K562 (cell line): ENCODE data around the gene PPP6R3. TPM values are rescaled to one million over a fixed set of nuclear protein-coding genes. Genes with fewer than 3 reads are reported as not detected.

Experiments used
- ATAC-seq: fragments of 200-7000 bp; cut with Tn5 transposase; 3 replicates; pipeline ENCODE4 v1.9.1; 2020; ENCODE audit warnings: moderate library complexity
- BruUV-seq: library from RNA; stranded (reverse); fragments of 400-500 nt; replicated peaks from 2 replicates; lab custom pipeline; 2021; lab: Mats Ljungman, UMichigan
- CTCF ChIA-PET: fragments of 300-600 bp; formaldehyde crosslinking; extraction: SDS; loops from one replicate; lab custom pipeline; 2021; ENCODE audit warnings: low intra/inter-chr PET ratio; lab: Yijun Ruan, JAX
- POLR2A ChIA-PET: fragments of 300-600, 350-650 bp; sonication (Branson Sonifier 250); formaldehyde crosslinking; extraction: SDS; loops from one replicate; lab custom pipeline; 2021; ENCODE audit warnings: antibody characterized with exemption, inconsistent platforms; lab: Yijun Ruan, JAX
- DNase-seq, 4 experiments: peaks; one replicate each; pipeline versions ENCODE4 v3.0.0 to v3.0.0-alpha.2; 2011 to 2018; ENCODE audit warnings: low spot score in 3 of 4, mixed read lengths in 3 of 4; ENCODE audit errors: extremely low read depth in 1 of 4
- FAIRE-seq: peaks from 2 replicates; lab custom pipeline; 2011; peaks lifted over from hg19 to GRCh38; lab: Jason Lieb, UNC
- H2AFZ ChIP-seq: 2 replicates; pipeline ENCODE4 v1.6.0; 2011; ENCODE audit warnings: low read depth, low read length, control low read depth, inconsistent platforms
- H3K27ac ChIP-seq: fragments of 200-600 bp; 3 replicates; pipeline ENCODE4 v1.8.0; 2011; ENCODE audit warnings: low read depth, mild to moderate bottlenecking, control low read depth, inconsistent platforms, low read length, moderate library complexity, mixed read lengths; ENCODE audit errors: extremely low read depth
- H3K27me3 ChIP-seq, 2 experiments: fragments of 300-600 bp in 1 of 2; 2 replicates in 1 of 2; 3 replicates in 1 of 2; pipeline versions ENCODE4 v1.6.0 to v1.8.0; 2011; ENCODE audit warnings: inconsistent platforms in 2 of 2, low read length in 2 of 2, mild to moderate bottlenecking in 1 of 2, mixed read lengths in 1 of 2, moderate library complexity in 1 of 2; ENCODE audit not compliant: control insufficient read depth in 2 of 2, insufficient read depth in 2 of 2
- H3K36me3 ChIP-seq: fragments of 300-600 bp; 3 replicates; pipeline ENCODE4 v1.8.0; 2011; ENCODE audit warnings: mild to moderate bottlenecking, low read length, inconsistent platforms; ENCODE audit not compliant: control insufficient read depth, insufficient read depth
- H3K4me1 ChIP-seq, 2 experiments: fragments of 200-600 bp in 1 of 2; replicated peaks in 1 of 2; 2 replicates in 1 of 2; 3 replicates in 1 of 2; pipeline versions ENCODE4 v1.5.1 to v1.8.0; 2011; ENCODE audit warnings: inconsistent platforms in 2 of 2, low read length in 2 of 2, mild to moderate bottlenecking in 1 of 2, mixed read lengths in 1 of 2, moderate library complexity in 1 of 2; ENCODE audit not compliant: control insufficient read depth in 2 of 2, insufficient read depth in 2 of 2
- H3K4me2 ChIP-seq: 2 replicates; pipeline ENCODE4 v1.6.1; 2011; ENCODE audit warnings: low read length, control low read depth, inconsistent platforms, mixed read lengths; ENCODE audit not compliant: insufficient read depth
- H3K4me3 ChIP-seq: fragments of 200-600 bp; sonication (generic), shearing (Covaris generic); 2 replicates; pipeline ENCODE4 v1.5.1; 2016; ENCODE audit warnings: control low read depth, inconsistent platforms
- H3K79me2 ChIP-seq: fragments of 200-600 bp; 3 replicates; pipeline ENCODE4 v1.8.0; 2011; ENCODE audit warnings: low read length, inconsistent platforms; ENCODE audit not compliant: control insufficient read depth, insufficient read depth
- H3K9ac ChIP-seq, 2 experiments: 2 replicates each; pipeline versions ENCODE4 v1.6.0 to v1.6.1; 2011; ENCODE audit warnings: low read depth in 2 of 2, low read length in 2 of 2, control low read depth in 1 of 2, inconsistent platforms in 1 of 2, mild to moderate bottlenecking in 1 of 2, mixed read lengths in 1 of 2; ENCODE audit not compliant: insufficient read depth in 1 of 2
- H3K9me1 ChIP-seq: one replicate; pipeline ENCODE4 v1.6.0; 2011; ENCODE audit warnings: inconsistent platforms, mild to moderate bottlenecking, low read length, moderate library complexity; ENCODE audit not compliant: control insufficient read depth, insufficient read depth
- H3K9me3 ChIP-seq: replicated peaks from 2 replicates; pipeline ENCODE4 v1.5.1; 2011; ENCODE audit warnings: low read depth, low read length, inconsistent platforms; ENCODE audit not compliant: control insufficient read depth, insufficient read depth
- H4K20me1 ChIP-seq: replicated peaks from 2 replicates; pipeline ENCODE4 v1.6.1; 2011; ENCODE audit warnings: low read length, inconsistent platforms, mixed read lengths; ENCODE audit not compliant: control insufficient read depth, insufficient read depth
- CCAR2 ChIP-seq: fragments of 200-400 bp; formaldehyde crosslinking; IDR thresholded peaks from 2 replicates; pipeline ENCODE4 v1.6.1; 2017; ENCODE audit warnings: mild to moderate bottlenecking, low read depth, low read length
- ERF ChIP-seq: fragments of 450-650 bp; formaldehyde crosslinking; IDR thresholded peaks from 2 replicates; pipeline ENCODE4 v1.4.0; 2020; ENCODE audit warnings: mild to moderate bottlenecking, mixed read lengths
- MAFK ChIP-seq: IDR thresholded peaks from 2 replicates; pipeline ENCODE4 v1.6.1; 2011; ENCODE audit warnings: low read length, improper control_type of control experiment
- SRF ChIP-seq, 2 experiments: fragments of 250-450, 450-650 bp in 1 of 2; sonication (Bioruptor Pico) in 1 of 2; sonication (generic) in 1 of 2; formaldehyde crosslinking; IDR thresholded peaks; 2 replicates each; pipeline versions ENCODE4 v1.5.0 to v1.5.1; 2020 to 2022; ENCODE audit warnings: mild to moderate bottlenecking in 1 of 2, missing genetic modification reagents in 1 of 2
- ZBTB12 ChIP-seq: fragments of 250-450 bp; sonication (Bioruptor Pico); IDR thresholded peaks from 2 replicates; pipeline ENCODE4 v1.4.0; 2020
- ZNF318 ChIP-seq, 2 experiments: fragments of 450-650 bp; IDR thresholded peaks; 2 replicates each; pipeline ENCODE4 v1.6.1; 2016; ENCODE audit warnings: mild to moderate bottlenecking in 2 of 2, borderline replicate concordance in 1 of 2, low read depth in 1 of 2, moderate library complexity in 1 of 2
- ZNF740 ChIP-seq, 3 experiments: fragments of 200-800 bp in 1 of 3; sonication (Bioruptor generic) in 1 of 3; sonication (generic) in 1 of 3; formaldehyde crosslinking in 1 of 3; IDR thresholded peaks; 2 replicates each; pipeline versions ENCODE4 v1.6.1 to v1.8.0; 2016 to 2022; ENCODE audit warnings: mild to moderate bottlenecking in 2 of 3, missing compliant biosample characterization in 2 of 3, missing genetic modification characterization in 2 of 3, missing genetic modification reagents in 1 of 3
- WGBS: fragments of 100-300 bp; shearing (Covaris generic); methylation state at CpG from one replicate; pipeline ENCODE4 v1.1.6; 2016; ENCODE audit warnings: low coverage, mixed read lengths; ENCODE audit not compliant: insufficient coverage; ENCODE audit errors: missing lambda C conversion rate; 5-methylcytosine and 5-hydroxymethylcytosine counted together
- in situ Hi-C: fragments of 300-500 bp; cut with MboI; formaldehyde crosslinking; loops from 4 replicates; pipeline ENCODE4 v1.15.0; 2018; ENCODE audit warnings: inconsistent platforms, mixed read lengths
- intact Hi-C: fragments of 100-400 bp; cut with micrococcal nuclease; formaldehyde crosslinking; loops from 2 replicates; pipeline ENCODE4 v1.14.2; 2022
- polyA plus RNA-seq, 8 experiments: library from polyadenylated mRNA; depleted of rRNA in 4 of 8; stranded (reverse) in 5 of 8; unstranded in 3 of 8; fragments of >200 nt; fragmentation: Nextera tagmentation in 2 of 8; fragmentation: Illumina TruSeq in 1 of 8; extraction: Ambion mirVana in 2 of 8; extraction: Trizol in 1 of 8; gene quantifications; 2 replicates each; pipeline versions ENCODE4 v1.2.1 to v1.2.3, GENCODE V29; 2011 to 2014; ENCODE audit warnings: inconsistent platforms in 1 of 8, missing spikeins in 1 of 8
- total RNA-seq, 7 experiments: library from RNA; depleted of rRNA in 6 of 7; stranded (reverse); fragments of >200 nt in 6 of 7; fragmentation: Illumina TruSeq in 2 of 7; extraction: Trizol in 2 of 7; gene quantifications; 2 replicates each; pipeline versions ENCODE4 v1.2.1 to v1.2.3, GENCODE V29; 2011 to 2021; ENCODE audit warnings: low replicate concordance in 1 of 7

PPP6R3 gene
- total and polyA plus RNA-seq, 9 of the 15 experiments (the other 6 are each of a cell fraction or from before 2014, with no cell fraction given): 20.3 to 117 (median 80.6) TPM

DNA sequence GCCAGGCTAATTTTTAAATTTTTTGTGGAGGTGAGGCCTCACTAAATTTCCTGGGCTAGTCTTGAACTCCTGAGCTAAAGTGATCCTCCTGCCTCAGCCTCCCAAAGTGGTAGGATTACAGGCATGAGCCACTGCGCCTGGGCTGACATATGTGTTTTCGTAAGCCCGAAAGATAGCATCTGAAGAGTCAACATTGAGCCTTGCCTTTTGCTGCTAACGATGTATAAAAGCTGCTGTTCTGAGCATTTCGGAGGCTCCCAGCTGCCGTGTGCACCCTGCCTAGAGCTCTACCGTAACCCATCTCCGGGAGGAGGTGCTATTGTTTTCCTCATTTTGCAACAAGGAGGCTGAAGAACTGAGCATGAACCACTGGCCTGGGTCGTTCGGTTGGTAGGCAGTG is 18.1 kb upstream of the PPP6R3 start (continued):
- TF ChIP-seq ZNF318 (IDR thresholded peaks at IDR 0.05; ENCODE audit: borderline replicate concordance in 1 of 2, low read depth in 1 of 2): no peak

DNA sequence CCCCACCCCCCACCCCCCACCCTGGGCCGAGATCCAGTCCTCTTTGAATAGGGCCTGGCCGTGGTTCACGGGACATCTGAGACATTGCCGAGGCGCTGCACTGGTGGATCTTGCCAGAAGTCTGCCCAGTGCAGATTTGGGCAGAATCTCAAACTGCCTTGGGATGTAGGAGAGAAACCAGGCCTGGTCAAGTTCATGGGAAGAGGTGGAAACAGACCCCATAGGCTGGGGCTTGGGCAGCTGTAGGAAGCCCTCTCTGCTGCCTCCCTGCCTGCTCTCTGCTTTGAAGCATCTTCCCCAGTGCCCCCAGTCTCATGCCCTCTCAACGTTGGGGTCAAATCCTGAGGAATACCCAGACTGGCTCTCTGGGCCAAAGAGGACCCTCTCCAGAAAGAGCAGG is 16.0 kb upstream of the PPP6R3 start:
- H3K9me1 ChIP-seq: peaks cover 3% of the 10 kb centered on the region
- no peaks in the 10 kb centered on the region; the same call in 1 of the 2 replicates for H4K20me1 ChIP-seq
- ATAC-seq: no peak
- H3K4me3 ChIP-seq: no peak overlapping the region
- no peak overlapping the region for H3K27ac ChIP-seq
- H3K4me2 ChIP-seq: no peak overlapping the region
- H3K4me1 ChIP-seq: peaks cover 0 to 24% of the 10 kb centered on the region in 2 experiments; a peak in 2 of 5 replicates
- H3K9ac ChIP-seq: no peak overlapping the region
- H2AFZ ChIP-seq: no peak overlapping the region
- in situ Hi-C loops (loop anchor here (10.0 kb wide), 1 partner anchor 190 kb away; no protein-coding TSS in a partner anchor), intact Hi-C loops (no loop called here)
- no peak for DNase-seq
- H3K79me2 ChIP-seq: no peaks in the 10 kb centered on the region
- ChIA-PET CTCF (no interaction called here), POLR2A (no interaction called here)
- peaks cover 49% of the 10 kb centered on the region; the same call in 2 of the 3 replicates for H3K36me3 ChIP-seq
- no TSS peak for BruUV-seq
- no peak for FAIRE-seq
- no peaks in the 10 kb centered on the region for H3K27me3 ChIP-seq
- H3K9me3 ChIP-seq: no peaks in the 10 kb centered on the region
- 80% methylated on average over 6 of the region's 6 CpGs for WGBS
- TF ChIP-seq ZBTB12 (CRISPR knock-in tag) (no peak), ZNF740 (CRISPR knock-in tag; IDR thresholded peaks at IDR 0.05) (no peak), ZNF740 (tag; IDR thresholded peaks at IDR 0.05) (no peak), SRF (CRISPR knock-in tag; IDR thresholded peaks at IDR 0.05) (no peak), CCAR2 (no peak), MAFK (no peak), ERF (CRISPR knock-in tag) (no peak)
